ENCODE data around the gene IL1RAPL2.

IL1RAPL2 gene

DNA sequence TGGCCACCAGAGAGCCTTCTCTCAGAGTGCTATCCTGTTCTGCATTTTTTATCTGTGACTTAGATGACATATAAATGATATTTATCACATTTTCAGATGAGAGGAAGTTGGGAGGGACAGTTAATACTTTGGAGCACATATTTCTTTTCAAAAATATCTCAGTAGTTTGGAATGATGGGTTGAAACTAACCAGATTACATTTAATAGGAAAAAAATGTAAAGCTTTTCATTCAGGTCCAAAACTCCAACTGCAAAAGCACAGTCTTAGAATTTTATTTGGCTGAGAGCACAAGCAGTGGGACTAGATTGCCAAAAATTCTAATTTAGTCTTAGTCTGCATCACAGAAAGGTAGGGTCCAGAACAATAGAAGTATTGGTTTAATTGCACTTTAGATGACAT lies 902.7 kb downstream of the IL1RAPL2 start:
- no peak for ATAC-seq
- TF ChIP-seq, protein P1, sequence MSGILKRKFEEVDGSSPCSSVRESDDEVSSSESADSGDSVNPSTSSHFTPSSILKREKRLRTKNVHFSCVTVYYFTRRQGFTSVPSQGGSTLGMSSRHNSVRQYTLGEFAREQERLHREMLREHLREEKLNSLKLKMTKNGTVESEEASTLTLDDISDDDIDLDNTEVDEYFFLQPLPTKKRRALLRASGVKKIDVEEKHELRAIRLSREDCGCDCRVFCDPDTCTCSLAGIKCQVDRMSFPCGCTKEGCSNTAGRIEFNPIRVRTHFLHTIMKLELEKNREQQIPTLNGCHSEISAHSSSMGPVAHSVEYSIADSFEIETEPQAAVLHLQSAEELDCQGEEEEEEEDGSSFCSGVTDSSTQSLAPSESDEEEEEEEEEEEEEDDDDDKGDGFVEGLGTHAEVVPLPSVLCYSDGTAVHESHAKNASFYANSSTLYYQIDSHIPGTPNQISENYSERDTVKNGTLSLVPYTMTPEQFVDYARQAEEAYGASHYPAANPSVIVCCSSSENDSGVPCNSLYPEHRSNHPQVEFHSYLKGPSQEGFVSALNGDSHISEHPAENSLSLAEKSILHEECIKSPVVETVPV (CRISPR knock-in tag; IDR thresholded peaks at IDR 0.05), result no peak
- no peak for TF ChIP-seq BACH2 (CRISPR knock-in tag; IDR thresholded peaks at IDR 0.05; ENCODE audit: borderline replicate concordance)
- TF ChIP-seq, protein P2, sequence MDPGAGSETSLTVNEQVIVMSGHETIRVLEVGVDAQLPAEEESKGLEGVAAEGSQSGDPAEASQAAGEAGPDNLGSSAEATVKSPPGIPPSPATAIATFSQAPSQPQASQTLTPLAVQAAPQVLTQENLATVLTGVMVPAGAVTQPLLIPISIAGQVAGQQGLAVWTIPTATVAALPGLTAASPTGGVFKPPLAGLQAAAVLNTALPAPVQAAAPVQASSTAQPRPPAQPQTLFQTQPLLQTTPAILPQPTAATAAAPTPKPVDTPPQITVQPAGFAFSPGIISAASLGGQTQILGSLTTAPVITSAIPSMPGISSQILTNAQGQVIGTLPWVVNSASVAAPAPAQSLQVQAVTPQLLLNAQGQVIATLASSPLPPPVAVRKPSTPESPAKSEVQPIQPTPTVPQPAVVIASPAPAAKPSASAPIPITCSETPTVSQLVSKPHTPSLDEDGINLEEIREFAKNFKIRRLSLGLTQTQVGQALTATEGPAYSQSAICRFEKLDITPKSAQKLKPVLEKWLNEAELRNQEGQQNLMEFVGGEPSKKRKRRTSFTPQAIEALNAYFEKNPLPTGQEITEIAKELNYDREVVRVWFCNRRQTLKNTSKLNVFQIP (CRISPR knock-in tag; IDR thresholded peaks at IDR 0.05; ENCODE audit: borderline replicate concordance, low read depth), result no peak

DNA sequence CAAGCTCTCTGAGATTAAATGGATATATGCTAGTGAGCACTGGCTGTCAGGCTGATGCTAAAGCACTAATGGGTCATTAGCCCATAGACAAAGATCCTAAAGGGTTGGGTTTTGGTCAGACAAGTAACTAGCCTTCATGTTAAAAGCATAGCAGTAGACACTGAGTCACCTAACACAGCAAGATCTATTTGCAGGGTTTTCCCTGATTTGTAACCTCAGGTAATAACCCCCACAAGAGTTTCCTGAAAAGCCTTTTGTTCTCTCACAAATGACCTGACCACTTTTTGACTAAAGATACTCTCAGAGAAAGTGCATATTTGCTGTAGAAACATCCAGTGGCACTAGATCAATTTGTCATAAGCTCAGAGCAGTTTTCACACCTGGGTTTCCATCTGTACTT lies 905.6 kb downstream of the IL1RAPL2 start:
- ATAC-seq, result no peak
- TF ChIP-seq ZNF8 (CRISPR knock-in tag; IDR thresholded peaks at IDR 0.05) (no peak), ZNF565 (CRISPR knock-in tag; conservative IDR thresholded peaks at IDR 0.05; ENCODE audit: low read depth) (no peak)
- TF ChIP-seq, protein P3, sequence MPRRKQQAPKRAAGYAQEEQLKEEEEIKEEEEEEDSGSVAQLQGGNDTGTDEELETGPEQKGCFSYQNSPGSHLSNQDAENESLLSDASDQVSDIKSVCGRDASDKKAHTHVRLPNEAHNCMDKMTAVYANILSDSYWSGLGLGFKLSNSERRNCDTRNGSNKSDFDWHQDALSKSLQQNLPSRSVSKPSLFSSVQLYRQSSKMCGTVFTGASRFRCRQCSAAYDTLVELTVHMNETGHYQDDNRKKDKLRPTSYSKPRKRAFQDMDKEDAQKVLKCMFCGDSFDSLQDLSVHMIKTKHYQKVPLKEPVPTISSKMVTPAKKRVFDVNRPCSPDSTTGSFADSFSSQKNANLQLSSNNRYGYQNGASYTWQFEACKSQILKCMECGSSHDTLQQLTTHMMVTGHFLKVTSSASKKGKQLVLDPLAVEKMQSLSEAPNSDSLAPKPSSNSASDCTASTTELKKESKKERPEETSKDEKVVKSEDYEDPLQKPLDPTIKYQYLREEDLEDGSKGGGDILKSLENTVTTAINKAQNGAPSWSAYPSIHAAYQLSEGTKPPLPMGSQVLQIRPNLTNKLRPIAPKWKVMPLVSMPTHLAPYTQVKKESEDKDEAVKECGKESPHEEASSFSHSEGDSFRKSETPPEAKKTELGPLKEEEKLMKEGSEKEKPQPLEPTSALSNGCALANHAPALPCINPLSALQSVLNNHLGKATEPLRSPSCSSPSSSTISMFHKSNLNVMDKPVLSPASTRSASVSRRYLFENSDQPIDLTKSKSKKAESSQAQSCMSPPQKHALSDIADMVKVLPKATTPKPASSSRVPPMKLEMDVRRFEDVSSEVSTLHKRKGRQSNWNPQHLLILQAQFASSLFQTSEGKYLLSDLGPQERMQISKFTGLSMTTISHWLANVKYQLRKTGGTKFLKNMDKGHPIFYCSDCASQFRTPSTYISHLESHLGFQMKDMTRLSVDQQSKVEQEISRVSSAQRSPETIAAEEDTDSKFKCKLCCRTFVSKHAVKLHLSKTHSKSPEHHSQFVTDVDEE (CRISPR knock-in tag; IDR thresholded peaks at IDR 0.05), result no peak

DNA sequence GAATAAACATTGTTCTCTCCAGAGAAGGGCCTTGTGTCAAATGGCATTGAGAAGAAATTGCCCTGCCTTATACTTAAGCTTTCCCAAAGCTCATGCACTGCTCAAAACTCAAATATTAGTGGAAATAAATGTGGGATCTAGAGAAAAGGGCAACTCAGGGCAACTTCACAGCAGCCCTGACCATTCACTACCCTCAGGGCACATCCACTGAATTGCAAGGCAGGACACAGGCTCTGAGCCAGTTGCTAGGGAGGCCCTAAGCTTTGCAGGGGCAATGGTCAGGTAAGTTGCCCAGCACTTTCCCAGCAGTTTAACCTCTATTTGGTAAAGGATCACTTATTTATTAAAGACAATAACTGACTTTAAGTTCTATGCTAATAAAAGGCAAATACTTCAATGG lies 909.8 kb downstream of the IL1RAPL2 start:
- ATAC-seq, result no peak
- TF ChIP-seq GLIS3 (CRISPR knock-in tag; IDR thresholded peaks at IDR 0.05) (no peak), ARNTL (CRISPR knock-in tag; IDR thresholded peaks at IDR 0.05; ENCODE audit: borderline replicate concordance, low read depth) (no peak), ZC3H10 (CRISPR knock-in tag; IDR thresholded peaks at IDR 0.05) (no peak), ZNF70 (CRISPR knock-in tag; IDR thresholded peaks at IDR 0.05) (no peak), ISL1 (CRISPR knock-in tag; IDR thresholded peaks at IDR 0.05) (no peak), OSR1 (CRISPR knock-in tag; IDR thresholded peaks at IDR 0.05) (no peak), TCF4 (CRISPR knock-in tag; IDR thresholded peaks at IDR 0.05; ENCODE audit: borderline replicate concordance) (no peak), ZNF565 (CRISPR knock-in tag; conservative IDR thresholded peaks at IDR 0.05; ENCODE audit: low read depth) (no peak), BACH2 (CRISPR knock-in tag; IDR thresholded peaks at IDR 0.05; ENCODE audit: borderline replicate concordance) (no peak)
- TF ChIP-seq, protein P2 (CRISPR knock-in tag; IDR thresholded peaks at IDR 0.05; ENCODE audit: borderline replicate concordance, low read depth), result no peak
- TF ChIP-seq, protein P4, sequence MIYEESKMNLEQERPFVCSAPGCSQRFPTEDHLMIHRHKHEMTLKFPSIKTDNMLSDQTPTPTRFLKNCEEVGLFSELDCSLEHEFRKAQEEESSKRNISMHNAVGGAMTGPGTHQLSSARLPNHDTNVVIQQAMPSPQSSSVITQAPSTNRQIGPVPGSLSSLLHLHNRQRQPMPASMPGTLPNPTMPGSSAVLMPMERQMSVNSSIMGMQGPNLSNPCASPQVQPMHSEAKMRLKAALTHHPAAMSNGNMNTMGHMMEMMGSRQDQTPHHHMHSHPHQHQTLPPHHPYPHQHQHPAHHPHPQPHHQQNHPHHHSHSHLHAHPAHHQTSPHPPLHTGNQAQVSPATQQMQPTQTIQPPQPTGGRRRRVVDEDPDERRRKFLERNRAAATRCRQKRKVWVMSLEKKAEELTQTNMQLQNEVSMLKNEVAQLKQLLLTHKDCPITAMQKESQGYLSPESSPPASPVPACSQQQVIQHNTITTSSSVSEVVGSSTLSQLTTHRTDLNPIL (CRISPR knock-in tag; IDR thresholded peaks at IDR 0.05; ENCODE audit: low read depth), result no peak
- TF ChIP-seq, protein P1 (CRISPR knock-in tag; IDR thresholded peaks at IDR 0.05), result no peak

DNA sequence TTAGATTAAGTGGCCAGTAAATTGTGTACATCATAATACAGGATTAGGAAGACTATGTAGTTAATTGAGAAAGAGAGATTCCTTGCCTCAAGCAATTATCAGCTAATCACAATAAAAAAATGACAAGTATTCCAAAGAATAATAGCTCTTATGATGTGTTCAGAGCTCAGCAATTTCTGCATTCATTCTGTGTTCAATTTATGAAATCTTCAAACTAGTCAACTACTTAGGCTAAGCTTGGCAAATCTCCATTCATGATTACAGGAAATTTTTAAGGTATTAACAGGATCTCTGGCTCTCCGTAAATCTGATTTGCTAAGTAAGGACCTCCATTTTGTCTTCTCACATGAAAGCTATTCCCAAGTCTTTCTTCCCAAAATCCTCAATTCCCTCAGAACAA lies 911.4 kb downstream of the IL1RAPL2 start:
- no peak for ATAC-seq
- TF ChIP-seq, protein P2 (CRISPR knock-in tag; IDR thresholded peaks at IDR 0.05; ENCODE audit: borderline replicate concordance, low read depth), result no peak
- TF ChIP-seq, protein P5, sequence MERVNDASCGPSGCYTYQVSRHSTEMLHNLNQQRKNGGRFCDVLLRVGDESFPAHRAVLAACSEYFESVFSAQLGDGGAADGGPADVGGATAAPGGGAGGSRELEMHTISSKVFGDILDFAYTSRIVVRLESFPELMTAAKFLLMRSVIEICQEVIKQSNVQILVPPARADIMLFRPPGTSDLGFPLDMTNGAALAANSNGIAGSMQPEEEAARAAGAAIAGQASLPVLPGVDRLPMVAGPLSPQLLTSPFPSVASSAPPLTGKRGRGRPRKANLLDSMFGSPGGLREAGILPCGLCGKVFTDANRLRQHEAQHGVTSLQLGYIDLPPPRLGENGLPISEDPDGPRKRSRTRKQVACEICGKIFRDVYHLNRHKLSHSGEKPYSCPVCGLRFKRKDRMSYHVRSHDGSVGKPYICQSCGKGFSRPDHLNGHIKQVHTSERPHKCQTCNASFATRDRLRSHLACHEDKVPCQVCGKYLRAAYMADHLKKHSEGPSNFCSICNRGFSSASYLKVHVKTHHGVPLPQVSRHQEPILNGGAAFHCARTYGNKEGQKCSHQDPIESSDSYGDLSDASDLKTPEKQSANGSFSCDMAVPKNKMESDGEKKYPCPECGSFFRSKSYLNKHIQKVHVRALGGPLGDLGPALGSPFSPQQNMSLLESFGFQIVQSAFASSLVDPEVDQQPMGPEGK (CRISPR knock-in tag; IDR thresholded peaks at IDR 0.05; ENCODE audit: borderline replicate concordance), result no peak
- TF ChIP-seq ESRRG (CRISPR knock-in tag; IDR thresholded peaks at IDR 0.05) (no peak), OSR1 (CRISPR knock-in tag; IDR thresholded peaks at IDR 0.05) (no peak), TCF4 (CRISPR knock-in tag; IDR thresholded peaks at IDR 0.05; ENCODE audit: borderline replicate concordance) (no peak), ZNF565 (CRISPR knock-in tag; conservative IDR thresholded peaks at IDR 0.05; ENCODE audit: low read depth) (no peak), ZFP30 (CRISPR knock-in tag; IDR thresholded peaks at IDR 0.05) (no peak), SNAI2 (CRISPR knock-in tag; IDR thresholded peaks at IDR 0.05) (no peak), TOX (CRISPR knock-in tag; IDR thresholded peaks at IDR 0.05; ENCODE audit: borderline replicate concordance) (no peak)
